NCI-H128 (cell line): ENCODE measurements around the gene PCGF1.
A peak's percentile ranks its signal among the peaks of the same experiment; 100 is the strongest.
"Not testable (repeated sequence)": the region's sequence is repeated elsewhere in the genome, so short reads cannot be mapped to it uniquely, and the experiment has no call there.

Source experiments
- DNase-seq: peaks from one replicate; lab custom pipeline; 2025; ENCODE audit not compliant: unreplicated experiment; lab: John Stamatoyannopoulos, UW

PCGF1 gene

GRCh38 chr2:74474481-74474880 lies 33.0 kb downstream of the PCGF1 start:
- DNase-seq: no peak

GRCh38 chr2:74472945-74473258 lies 34.6 kb downstream of the PCGF1 start:
- DNase-seq: no peak

DNA sequence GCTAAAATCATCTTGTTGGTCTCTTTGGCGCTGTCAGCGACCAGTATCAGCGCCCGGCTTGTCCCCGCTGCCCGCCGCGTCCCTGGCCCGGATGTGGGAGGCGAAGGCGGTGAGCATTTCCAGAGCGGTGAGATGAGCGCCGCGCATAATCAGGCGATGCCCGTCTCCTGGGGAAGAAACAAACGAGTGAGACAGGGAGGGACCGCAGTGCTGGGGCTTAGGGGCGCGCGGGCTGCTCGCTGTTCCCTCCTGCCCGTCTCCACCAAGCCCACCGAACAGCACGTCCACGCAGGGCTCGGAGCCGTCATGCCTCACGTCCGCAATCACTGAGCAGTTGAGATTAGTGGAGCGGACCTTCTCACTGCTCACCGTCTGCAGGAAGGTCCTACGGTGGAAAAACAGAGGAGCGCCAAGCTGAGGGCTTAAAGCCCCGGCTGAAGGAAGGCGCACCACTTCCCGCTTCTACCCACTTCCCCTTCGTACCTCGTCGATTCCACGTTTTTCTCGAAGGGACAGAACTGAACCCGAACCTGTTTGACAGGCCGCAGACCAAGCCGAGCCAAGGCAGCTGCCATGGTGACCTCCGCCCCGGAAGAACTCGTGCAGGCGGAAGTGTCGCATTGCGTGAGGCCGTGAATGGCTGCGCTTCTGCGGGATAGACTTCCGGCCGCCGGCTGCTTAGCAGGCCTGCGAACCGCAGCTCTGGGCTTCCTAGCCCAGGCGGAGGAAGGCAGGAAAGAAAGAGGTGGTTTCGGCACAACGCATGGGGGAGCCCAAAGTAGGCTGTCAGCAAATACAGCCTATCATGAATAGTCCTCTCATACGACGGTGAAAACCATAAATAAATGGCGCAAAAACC lies 35.2 kb downstream of the PCGF1 start, which contains the start of gene MRPL53:
TSS of gene MRPL53 (minus strand) at position 595 of the 859 bp plus-strand sequence. CDS start at position 575, 20 bp downstream.
- DNase-seq: peak; percentile 84

GRCh38 chr2:74471332-74472065 lies 36.0 kb downstream of the PCGF1 start:
- DNase-seq: no peak

GRCh38 chr2:74470742-74471141 lies 36.8 kb downstream of the PCGF1 start:
- not testable (repeated sequence) for DNase-seq

DNA sequence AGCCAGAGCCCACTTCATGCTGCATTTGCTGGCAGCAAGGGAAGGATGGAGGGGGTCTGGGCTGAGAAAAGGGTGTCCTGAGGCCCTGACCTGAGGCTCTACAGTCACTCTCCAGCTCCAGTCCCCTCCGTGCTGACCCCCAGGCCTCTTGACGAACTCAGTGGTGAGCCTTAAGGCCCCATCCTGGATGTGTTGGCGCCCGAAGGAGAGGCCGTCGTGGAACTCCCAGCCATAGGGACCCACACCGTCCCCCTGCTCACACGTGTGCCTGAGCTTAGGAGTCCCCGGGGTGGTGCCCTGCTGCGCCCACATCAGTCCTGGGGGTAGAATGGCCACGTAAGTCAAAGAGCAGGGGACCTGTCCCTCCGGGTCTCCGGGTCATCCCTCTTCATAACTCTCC lies 43.1 kb downstream of the PCGF1 start:
- no peak for DNase-seq

DNA sequence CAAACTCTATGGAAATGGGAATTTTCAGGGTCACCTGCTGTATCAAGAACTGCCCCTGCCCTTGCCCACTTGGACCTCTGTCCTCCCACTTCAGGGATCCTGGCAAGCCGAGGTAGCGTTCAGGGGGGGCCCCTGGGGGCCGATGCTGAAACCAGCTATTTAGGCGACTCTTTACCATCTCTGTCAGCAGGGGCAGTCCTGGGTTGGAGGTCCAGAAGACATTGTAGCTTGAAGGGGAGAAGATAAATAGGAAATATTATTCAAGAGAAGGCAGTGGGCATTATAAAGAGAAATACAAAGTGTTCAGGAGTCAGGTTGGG lies 44.7 kb downstream of the PCGF1 start:
- no peak for DNase-seq

GRCh38 chr2:74462054-74462785 lies 45.3 kb downstream of the PCGF1 start:
- no peak for DNase-seq

GRCh38 chr2:74461187-74462053 lies 46.1 kb downstream of the PCGF1 start:
- no peak for DNase-seq

- not testable (repeated sequence) for DNase-seq
These were observed 47.3 kb downstream of the PCGF1 start for GRCh38 chr2:74460187-74460586.

DNA sequence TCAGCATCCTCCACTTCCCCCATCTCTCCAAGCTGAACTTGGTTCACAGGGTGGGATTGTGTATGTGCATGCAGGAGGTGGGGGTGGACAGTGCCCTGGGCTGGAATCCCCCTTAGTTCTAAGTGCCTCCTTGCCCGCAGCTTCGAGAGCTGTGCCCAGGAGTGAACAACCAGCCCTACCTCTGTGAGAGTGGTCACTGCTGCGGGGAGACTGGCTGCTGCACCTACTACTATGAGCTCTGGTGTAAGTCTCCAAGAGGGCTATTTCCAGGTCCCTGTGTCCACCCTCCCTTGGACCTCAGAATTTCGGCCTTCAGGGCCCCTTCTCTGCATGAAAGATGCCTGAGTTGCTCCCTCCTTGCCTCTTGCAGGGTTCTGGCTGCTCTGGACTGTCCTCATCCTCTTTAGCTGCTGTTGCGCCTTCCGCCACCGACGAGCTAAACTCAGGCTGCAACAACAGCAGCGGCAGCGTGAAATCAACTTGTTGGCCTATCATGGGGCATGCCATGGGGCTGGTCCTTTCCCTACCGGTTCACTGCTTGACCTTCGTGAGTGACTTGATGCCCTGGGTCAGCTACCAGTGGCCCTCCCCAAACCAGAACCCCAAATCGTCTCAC lies 47.9 kb downstream of the PCGF1 start:
- DNase-seq: not testable (repeated sequence)

GRCh38 chr2:74458938-74459363 lies 48.5 kb downstream of the PCGF1 start:
- DNase-seq: no peak

- peak; percentile 98 for DNase-seq
These were observed 49.2 kb downstream of the PCGF1 start, which contains the start of gene WBP1 for GRCh38 chr2:74458132-74458937. TSS of gene WBP1 (plus strand) at chr2:74458438. CDS start at chr2:74458603, 165 bp downstream.

- peak; percentile 66 for DNase-seq
These were observed 49.9 kb downstream of the PCGF1 start for GRCh38 chr2:74457549-74458131.

- DNase-seq: peak; percentile 66
These were observed 50.4 kb downstream of the PCGF1 start for GRCh38 chr2:74457129-74457548.
